GM21367 (cell line): ENCODE data around the gene SPRYD4.
A peak's percentile ranks its signal among the peaks of the same experiment; 100 is the strongest.
"Not testable (repeated sequence)": the region's sequence is repeated elsewhere in the genome, so short reads cannot be mapped to it uniquely, and the experiment has no call there.

Source experiments
- ATAC-seq: cut with Tn5 transposase; IDR thresholded peaks from one replicate; pipeline ENCODE4 v1.9.1; 2021; ENCODE audit not compliant: unreplicated experiment

SPRYD4 gene

DNA sequence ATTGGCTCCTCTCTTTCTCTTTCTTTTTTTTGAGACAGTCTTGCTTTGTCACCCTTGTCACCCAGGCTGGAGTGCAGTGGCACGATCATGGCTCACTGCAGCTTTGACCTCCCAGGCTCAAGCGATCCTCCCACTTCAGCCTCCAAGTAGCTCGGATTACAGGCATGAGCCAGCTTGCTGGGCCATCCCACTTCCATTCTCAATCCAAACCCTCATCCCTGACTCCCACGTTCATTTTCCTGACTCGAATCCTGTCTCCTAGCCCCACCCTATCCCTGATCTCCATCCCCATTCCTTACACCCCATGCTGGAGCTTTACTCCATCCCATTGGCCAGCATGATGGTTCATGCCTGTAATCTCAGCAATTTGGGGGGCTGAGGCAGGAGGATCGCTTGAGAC, 7.8 kb downstream of the SPRYD4 start:
- no peak for ATAC-seq

DNA sequence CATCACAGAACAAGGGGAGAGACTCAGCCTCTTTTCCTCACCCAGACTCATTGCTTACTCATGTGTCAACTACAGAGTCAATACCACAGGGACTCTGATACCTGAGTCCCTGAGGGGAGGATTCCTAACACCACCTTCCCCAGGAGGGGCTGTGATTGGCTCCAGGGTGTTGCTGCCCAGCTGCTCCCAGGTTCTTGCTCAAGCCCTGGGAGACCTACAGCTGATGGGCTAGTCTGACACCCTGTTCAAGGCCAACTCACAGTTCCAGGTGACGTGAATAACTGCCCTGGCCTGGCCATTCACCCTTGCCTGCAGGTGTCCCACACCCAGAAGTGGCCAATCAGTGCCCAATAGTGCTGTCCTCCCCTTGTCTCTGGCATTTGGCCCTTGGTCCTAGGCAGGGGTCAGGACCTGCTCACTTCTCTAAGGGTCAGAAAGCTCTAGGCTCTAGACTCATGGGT, 8.6 kb downstream of the SPRYD4 start:
- ATAC-seq = no peak

DNA sequence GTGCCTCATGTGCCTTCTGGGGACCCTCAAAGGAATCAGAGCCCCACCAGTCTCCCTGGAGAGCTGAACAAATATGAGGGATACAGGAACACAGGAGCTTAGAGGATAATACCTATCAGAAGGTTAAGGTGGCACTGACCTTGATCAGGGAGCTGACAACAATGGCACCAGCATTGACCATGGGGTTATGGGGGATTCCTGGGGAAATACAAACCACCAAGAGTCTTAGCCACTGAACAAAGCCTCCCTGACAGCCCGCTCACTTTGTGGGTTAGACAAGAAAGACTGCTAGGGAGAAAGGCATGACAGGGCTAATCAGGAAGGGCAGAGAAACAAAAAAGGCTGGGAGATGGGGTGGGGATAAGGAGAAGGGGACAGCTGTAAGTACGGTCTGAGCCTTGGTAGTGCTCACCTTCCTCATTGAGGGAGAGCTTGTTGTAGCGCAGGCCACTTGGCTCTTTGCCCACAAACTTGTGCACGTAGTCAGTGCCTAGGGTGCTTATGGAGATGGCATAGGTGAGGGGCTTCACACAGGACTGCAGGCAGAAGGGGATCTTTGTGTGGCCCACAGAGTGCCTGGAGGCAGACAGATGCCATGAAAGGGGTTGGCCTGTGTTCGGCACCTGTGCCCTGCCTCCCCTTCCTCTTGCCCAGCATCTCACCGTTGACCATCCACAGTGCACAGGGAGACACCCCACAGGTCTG, 9.3 kb downstream of the SPRYD4 start:
- no peak for ATAC-seq

DNA sequence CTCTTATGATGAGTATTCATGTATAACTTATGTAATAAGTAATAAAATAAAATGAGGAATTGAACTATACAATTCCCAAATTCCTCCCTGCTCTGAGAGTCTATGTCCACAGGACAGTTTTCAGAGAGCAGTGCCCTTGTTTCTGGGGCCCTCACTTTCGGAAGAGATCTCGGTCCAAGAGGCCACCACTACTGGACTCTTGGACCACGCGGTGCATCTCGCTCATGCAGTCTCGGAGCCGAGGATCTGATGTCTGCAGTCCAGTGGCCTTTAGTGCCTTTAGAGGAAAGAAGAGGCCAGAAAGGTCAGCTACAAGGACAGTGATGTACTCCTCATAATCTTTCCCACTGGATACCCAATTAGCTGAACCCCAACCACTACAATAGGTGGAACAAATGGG, 11.2 kb downstream of the SPRYD4 start:
- ATAC-seq = no peak

DNA sequence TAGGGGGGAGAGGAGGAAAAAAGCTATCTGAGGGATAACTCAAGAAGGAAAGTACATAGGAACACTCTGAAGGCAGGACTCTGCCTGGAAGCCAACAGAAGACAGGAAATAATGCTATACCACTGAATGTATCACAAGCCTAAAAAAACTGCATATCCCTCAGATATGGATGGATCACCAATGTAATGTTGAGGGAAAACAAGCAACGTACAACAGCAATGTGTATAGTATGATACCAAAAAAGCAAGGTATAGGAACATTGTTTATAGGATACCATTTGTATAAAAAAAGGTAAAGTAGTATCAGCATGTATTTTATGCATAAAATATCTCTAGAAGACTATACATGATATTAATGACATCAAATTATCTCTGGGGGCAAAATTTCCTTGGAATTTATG, 16.2 kb downstream of the SPRYD4 start:
- ATAC-seq = no peak

DNA sequence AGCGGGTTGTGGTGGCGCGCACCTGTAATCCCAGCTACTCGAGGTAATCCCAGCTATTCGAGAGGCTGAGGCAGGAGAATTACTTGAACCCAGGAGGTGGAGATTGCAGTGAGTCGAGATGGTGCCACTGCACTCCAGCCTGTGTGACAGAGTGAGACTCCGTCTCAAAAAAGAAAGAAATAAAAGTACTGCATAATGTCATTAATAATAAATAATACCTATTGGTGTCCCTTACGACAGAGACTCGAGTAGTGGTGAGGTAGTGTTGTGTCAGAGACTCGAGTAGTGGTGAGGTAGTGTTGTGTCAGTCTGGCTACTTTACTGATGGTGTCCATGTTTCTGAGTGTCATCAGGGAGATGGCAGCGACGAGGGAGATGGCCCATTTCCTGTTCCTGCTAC, 18.3 kb downstream of the SPRYD4 start:
- ATAC-seq = no peak

DNA sequence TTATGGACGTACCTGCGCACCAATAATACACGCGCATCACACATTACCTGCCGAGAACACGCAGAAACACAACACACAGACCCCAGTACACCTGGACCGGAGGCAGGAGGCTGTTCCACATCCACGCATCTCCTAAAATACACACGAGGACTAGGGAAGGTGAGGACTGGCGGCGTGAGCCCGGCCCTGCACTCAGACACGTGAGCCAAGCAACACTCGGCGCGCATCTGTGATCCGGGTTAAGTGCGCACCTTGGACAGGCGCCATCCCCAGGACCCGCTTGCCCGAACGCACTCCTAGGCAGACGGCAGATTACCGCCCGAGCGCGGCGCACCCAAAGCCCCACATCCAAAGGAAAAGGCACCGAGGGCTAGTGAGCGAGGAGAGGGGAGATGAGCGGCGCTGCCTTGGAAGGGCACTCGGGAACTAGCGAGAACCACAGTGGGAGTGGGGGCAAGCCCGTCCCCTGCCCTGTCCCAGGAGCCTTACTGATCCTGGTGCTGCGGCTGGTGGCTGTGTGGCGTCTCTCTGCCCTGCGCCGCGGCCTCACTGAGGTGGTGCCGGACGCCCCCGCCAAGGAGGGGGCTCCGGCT, 19.2 kb downstream of the SPRYD4 start:
- peak; percentile 9 for ATAC-seq

DNA sequence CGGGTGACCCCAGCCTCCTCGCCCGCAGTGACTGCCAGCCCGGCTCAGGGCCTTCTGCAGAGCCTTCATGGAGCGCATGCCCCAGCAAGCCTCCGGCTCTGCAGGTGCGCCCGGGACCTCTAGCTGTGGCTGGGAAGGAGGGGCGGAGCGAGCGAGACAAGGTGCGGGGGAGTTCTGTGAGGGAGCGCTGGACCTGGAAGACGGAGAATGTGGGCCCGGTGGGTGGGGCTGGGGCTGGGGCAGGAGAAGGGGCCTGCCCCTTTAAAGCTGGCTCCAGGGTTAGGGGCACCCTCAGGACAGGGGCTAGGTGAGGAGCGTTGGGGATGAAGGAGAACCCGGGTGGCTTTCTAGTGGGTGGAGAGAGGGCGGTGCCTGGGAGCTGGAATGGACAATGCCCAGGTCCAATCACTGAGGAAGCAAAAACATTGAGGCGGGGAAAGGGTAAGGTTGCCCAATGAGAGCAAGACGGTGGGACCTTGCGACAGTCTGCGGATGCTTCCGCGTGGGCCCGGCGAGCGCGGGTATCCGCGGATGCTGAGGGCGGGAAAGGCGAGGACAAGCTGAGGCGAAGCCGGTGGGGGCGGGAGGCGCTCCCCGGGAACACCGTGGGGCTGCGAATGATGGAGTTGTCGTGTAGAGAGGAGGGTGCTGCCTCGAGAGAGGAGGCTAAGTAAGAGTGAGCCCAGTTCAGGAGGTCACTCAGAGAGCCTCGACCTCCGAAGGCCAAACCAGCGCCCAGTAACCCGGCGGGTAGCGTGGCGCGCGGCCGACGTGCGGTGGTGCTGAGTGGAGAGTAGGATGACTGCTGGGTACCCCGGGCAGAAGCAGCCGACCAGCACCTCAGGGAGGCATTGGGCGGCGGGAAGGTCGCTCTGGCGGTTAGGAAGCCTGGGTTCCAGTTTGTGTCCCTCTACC, 19.9 kb downstream of the SPRYD4 start, which contains the start of gene GLS2:
GLS2 (minus strand) TSS at position 121 of the 915 bp plus-strand sequence; CDS start at position 78, 43 bp downstream.
- peak; percentile 83 for ATAC-seq

DNA sequence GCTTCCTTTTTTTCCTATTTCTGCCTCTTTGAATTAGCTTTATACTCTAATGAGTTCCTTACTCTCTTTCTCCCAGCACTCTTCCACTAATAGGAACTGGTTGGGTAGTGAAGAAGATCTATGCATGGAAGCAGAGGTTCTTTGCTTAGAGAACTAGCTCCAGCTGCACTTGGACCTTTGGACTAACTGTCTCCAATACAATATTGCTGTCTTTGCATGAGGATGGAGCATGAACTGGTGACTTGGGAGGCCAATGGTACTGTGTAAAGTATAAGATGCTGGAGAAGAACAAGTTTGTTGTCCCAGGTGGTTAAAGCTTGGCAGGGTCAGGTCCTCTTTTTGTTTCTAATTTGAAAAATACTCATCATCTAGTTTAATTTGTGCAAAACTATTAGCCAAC, 22.0 kb downstream of the SPRYD4 start:
- ATAC-seq = no peak

DNA sequence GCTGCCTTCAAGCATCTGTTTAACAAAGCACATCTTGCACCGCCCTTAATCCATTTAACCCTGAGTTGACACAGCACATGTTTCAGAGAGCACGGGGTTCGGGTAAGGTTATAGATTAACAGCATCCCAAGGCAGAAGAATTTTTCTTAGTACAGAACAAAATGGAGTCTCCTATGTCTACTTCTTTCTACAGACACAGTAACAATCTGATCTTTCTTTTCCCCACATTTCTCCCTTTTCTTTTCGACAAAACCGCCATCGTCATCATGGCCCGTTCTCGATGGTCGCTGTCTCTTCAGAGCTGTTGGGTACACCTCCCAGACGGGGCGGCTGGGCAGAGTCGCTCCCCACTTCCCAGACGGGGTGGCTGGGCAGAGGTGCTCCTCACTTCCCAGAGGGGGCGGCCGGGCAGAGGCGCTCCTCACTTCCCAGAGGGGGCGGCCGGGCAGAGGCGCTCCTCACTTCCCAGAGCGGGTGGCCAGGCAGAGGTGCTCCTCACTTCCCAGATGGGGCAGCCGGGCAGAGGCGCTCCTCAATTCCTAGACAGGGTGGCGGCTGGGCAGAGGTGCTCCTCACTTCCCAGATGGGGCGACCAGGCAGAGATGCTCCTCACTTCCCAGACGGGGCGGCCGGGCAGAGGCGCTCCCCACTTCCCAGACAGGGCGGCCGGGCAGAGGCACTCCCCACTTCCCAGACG, 25.2 kb downstream of the SPRYD4 start:
- ATAC-seq = not testable (repeated sequence)

DNA sequence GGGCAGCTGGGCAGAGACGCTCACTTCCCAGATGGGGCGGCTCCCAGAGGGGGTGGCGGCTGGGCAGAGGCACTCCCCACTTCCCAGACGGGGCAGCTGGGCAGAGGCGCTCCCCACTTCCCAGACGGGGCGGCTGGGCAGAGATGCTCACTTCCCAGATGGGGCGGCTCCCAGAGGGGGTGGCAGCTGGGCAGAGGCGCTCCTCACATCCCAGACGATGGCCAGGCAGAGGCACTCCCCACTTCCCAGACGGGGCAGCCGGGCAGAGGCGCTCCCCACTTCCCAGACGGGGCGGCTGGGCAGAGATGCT, 25.7 kb downstream of the SPRYD4 start:
- not testable (repeated sequence) for ATAC-seq

DNA sequence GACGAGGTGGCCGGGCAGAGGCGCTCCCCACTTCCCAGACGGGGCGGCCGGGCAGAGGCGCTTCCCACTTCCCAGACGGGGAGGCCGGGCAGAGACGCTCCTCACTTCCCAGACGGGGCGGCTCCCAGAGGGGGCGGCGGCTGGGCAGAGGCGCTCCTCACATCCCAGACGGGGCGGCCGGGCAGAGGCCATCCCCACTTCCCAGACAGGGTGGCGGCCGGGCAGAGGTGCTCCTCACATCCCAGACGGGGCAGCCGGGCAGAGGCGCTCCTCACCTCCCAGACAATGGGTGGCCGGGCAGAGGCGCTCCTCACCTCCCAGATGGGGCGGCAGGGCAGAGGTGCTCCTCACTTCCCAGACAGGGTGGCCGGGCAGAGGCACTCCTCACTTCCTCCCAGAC, 26.1 kb downstream of the SPRYD4 start:
- ATAC-seq = not testable (repeated sequence)

DNA sequence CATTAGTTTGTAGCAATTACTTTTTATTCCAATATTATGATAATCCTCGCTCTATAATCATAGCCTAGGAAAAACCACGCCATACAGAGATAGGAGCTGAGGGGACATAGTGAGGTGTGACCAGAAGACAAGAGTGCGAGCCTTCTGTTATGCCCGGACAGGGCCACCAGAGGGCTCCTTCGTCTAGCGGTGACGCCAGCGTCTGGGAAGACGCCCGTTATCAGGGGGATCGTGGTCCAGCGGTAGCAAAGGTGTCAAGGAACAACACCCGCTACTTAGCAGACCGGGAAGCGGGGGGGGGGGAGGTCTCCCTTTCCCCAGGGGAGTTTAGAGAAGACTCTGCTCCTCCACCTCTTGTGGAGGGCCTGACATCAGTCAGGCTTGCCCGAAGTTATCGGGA, 28.3 kb downstream of the SPRYD4 start:
- not testable (repeated sequence) for ATAC-seq

DNA sequence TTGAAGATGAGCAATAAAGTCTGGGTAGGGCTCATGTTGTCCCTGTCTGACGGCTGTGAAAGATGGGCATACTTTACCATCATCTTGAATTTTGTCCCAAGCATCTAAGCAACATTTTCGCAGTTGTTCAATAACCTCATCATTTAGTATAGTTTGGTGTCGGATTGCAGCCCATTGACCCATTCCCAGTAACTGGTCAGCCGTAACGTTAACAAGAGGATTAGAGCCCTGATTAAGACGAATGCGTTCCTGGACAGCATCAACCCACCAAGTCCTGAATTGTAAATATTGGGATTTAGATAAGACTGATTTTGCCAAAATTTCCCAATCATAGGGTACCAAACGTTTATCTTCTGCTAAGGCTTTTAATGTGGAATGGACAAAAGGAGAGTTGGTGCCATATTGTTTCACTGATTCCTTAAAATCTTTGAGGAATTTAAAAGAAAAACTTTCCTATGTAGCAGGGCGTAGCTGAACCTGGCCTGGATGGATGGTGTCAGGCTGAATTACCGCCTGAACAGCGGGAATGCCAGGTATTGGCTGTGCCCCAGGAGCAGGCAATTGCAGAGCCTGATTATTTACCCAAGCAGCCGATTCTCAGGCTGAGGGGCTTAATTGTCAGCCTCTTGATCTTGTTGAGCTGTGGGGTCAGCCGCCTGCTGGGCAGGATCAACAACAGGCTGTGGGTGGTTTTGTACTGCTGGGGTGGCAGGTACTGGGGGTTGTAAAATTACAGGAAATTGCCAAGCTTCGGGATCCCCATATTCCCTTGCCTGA, 29.9 kb downstream of the SPRYD4 start:
- not testable (repeated sequence) for ATAC-seq

DNA sequence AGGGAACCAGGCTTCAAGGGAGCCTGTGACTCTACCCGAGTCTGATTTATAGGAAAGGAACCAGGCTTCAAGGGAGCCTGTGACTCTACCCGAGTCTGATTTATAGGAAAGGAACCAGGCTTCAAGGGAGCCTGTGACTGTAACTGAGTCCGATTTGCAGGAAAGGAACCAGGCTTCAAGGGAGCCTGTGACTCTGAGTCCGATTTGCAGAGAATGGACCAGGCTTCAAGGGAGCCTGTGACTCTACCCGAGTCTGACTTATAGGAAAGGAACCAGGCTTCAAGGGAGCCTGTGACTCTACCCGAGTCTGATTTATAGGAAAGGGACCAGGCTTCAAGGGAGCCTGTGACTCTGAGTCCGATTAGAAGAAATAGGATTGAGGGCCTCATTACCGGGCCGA, 31.1 kb downstream of the SPRYD4 start:
- ATAC-seq = not testable (repeated sequence)

DNA sequence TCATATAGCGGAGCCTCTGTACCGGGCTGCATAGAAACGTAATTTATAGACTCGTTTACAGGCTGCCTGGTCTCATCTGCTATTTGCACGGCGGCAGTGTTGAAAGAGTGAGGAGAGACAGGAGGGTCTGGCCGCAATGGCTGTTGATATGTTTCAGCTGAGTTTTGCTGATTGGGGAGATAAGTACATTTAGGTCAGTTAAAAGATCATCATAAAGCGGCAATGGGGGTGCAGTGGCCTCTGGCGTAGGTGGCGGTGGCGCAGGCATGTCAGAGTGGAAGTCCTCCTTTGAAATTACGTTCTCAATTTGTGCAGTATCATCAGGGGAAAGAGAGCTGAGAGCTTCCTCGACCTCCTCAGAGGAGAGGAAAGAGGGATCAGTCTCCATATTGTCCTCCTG, 31.5 kb downstream of the SPRYD4 start:
- not testable (repeated sequence) for ATAC-seq

DNA sequence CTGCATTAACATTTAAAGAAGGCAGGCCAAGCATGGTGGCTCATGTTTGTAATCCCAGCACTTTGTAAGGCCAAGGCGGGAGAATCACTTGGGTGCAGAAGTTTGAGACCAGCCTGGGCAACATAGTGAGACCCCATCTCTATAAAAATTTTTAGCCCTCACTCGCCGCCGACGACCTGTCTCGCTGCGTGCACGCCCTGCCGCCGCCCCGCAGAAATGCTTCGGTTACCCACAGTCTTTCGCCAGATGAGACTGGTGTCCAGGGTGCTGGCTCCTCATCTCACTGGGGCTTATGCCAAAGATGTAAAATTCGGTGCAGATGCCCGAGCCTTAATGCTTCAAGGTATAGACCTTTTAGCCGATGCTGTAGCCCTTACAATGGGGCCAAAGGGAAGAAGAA, 42.4 kb downstream of the SPRYD4 start:
- no peak for ATAC-seq

DNA sequence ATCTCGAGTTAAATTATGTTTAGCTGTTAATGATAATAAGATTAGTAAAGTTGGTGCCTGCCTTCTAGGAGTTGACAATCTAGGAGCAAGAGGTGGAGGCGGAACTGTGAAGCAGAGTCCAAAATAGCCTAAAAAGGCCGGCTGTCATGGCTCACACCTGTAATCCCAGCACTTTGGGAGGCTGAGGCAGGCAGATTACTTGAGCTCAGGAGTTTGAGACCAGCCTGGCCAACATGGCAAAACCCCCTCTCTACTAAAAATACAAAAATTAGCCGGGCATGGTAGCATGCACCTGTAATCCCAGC, 45.6 kb downstream of the SPRYD4 start:
- ATAC-seq = not testable (repeated sequence)

DNA sequence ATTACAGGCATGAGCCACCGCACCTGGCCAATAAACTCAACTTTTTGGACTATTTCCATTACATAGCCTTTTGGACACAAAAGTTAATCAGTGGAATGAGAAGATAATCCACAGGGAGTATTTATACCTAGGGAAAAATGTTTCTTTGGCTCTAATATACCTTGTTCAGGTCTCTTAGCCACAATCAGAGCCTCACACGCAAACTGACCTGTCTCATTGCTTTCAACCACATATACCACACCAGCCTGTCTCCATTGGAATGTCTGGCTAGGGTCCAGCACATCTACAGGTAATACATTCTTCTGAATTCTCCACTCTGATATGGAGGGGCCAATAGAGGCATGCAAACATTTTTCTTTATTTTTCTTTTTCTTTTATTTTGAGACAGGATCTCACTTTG, 49.5 kb downstream of the SPRYD4 start:
- ATAC-seq = no peak

DNA sequence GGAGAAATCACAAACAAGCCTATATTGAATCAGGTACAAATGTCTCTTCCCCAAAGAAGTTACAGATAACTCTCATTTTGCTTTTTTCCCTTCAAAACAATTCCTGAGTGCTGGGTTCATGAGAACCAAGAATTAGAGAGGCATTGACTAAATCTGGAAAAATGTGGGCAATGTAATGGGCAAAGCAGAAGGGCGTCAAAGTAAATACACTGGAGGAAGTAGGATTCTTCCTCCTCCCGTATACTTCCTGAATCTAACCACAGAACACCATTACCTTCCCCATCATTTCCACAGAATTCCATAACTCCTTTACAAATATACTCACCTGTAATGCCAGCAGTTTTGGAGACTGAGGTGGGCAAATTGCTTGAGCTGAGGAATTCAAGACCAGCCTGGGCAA, 50.2 kb downstream of the SPRYD4 start:
- ATAC-seq = no peak

DNA sequence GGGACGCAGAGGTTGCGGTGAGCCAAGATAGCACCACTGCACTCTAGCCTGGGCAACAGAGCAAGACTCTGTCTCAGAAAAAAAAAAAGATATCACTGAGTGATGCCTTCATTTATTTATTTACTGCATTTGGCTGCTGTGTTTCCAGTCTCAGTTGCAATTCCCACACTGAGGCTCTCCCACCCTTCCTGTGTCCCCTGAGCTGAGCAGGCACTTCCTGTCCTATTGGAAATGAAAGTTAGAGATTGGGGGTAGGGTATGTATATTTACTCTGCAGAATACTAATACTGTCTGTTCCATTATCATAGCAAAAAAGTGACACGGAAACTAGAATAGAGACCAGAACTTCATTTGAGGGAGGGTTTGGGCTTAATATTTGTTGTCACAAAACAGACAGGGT, 51.7 kb downstream of the SPRYD4 start:
- ATAC-seq = no peak
